ENCODE data around the gene DCHS1.

The DCHS1 gene

GRCh38 chr11:6587360-6587953 lies 68.2 kb downstream of the DCHS1 start:
- DNase-seq: no peak

- DNase-seq: no peak
These were observed 68.9 kb downstream of the DCHS1 start for GRCh38 chr11:6586434-6587359.

GRCh38 chr11:6584528-6584927 lies 71.1 kb downstream of the DCHS1 start:
- DNase-seq: no peak

- DNase-seq: no peak
These were observed 72.0 kb downstream of the DCHS1 start for GRCh38 chr11:6583584-6583983.

DNA sequence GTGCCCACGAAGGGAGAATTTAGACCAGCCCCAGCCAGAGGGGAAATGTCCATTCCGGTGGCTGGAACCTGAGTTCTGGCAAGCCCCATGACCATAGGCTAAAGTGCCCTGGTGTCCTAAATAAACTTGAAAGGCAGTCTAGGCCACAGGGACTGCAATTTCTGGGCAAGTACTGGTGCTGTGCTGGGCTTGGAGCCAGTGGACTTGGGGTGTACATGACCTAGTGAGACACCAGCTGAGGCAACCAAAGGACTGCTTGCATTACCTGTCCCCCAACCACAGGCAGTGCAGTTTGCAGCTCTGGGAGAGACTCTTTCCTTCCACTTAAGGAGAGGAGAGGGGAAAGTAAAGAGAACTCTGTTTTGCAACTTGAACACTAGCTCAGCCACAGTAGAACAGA lies 75.9 kb downstream of the DCHS1 start:
- DNase-seq: no peak

DNA sequence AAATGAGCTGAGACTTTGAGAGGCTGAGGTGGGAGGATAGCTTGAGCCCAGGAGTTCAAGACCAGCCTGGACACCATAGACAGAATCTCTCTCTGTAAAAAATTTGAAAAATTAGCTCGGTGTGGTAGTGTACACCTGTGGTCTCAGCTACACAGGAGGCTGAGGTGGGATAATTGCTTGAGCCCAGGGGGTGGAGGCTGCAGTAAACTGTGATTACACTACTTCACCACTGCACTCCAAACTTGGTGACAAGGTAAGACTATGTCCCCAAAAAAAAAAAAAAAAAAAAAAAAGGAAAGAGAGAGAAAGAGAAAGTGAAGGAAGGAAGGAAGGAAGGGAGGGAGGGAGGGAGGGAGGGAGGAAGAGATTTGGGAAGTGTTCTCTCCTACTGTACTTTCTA lies 77.5 kb downstream of the DCHS1 start:
- no peak for DNase-seq

- no peak for DNase-seq
These were observed 78.9 kb downstream of the DCHS1 start for GRCh38 chr11:6576471-6577373.

DNA sequence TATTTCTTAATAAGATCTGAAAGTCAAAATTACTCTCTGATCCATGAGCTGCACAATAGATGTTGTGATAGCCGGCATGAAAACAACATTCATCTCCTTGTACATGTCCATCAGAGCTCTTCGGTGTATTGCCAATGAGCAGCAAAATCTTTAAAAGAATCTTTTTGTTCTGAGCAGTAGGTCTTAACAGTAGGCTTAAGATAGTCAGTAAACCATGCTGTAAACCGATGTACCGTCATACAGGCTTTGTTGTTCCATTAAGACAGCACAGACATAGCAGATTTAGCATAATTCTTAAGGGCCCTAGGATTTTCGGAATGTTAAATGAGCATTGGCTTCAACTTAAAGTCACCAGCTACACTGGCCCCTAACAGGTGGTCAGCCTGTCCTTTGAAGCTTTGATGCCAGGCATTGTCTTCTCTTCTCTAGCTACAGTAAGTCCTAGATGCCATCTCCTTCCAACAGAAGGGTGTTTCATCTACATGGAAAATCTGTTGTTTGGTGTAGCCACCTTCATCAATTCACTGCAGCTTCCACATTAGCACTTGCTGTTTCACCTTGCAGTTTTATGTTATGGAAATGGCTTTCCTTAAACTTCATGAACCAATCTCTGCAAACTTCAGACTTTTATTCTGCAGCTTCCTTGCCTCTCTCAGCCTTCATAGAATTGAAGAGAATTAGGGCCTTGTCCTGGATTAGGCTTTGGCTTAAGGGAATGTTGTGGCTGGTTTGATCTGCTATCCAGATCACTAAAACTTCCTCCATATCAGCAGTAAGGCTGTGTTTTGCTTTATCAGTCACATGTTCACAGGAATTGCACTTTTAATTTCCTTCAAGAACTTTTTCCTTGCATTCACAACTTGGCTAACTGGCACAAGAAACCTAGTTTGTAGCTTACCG lies 80.5 kb downstream of the DCHS1 start:
- DNase-seq: no peak

- no peak for DNase-seq
These were observed 83.4 kb downstream of the DCHS1 start for GRCh38 chr11:6572215-6572614.

DNA sequence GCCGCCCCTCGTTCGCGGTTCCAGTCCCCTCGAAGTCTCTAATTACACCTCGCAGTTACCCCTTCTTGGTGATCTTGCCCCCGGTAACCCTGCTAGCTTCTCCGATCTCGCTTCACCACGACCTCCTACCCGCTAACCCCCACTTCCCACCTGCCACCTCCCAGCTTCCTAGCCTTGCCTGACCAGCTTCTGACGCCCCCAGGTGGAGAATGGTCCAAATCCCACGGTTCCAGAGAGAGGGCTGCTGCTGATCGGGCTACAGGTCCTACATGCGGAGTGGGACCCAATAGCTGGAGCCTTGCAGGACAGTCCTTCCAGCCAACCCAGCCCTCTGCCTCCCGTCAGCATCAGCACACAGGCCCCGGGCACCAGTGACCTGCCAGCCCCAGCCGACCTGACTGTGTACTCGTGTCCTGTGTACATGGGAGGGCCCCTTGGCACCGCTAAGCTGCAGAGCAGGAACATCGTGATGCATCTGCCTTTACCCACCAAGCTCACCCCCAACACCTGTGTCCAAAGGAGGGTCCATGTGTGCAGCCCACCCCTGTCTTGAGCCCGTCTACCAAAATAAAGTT lies 84.1 kb downstream of the DCHS1 start:
- no peak for DNase-seq

Measured in NCI-H1417 treated with DMSO at 0.1 percent for 48 hours (cell line).